GM12874 (cell line): Measurements from ENCODE around the gene TP73.

Experiments
- CTCF ChIP-seq: IDR thresholded peaks from 2 replicates; pipeline ENCODE4 v1.5.1; 2011; ENCODE audit warnings: low read depth, mild to moderate bottlenecking, control low read depth, low read length, moderate library complexity; ENCODE audit not compliant: insufficient read depth

The TP73 gene

GRCh38 chr1:3780901-3781300, 128.6 kb downstream of the TP73 start:
- no peak for TF ChIP-seq CTCF

- no peak for TF ChIP-seq CTCF
These were observed 131.5 kb downstream of the TP73 start for GRCh38 chr1:3783651-3784474.

GRCh38 chr1:3785045-3785444, 132.7 kb downstream of the TP73 start:
- TF ChIP-seq CTCF: no peak

GRCh38 chr1:3785456-3786157, 133.3 kb downstream of the TP73 start:
- TF ChIP-seq CTCF: no peak
